ENCODE measurements around the gene MMP15. TPM values are rescaled to one million over a fixed set of nuclear protein-coding genes. Genes with fewer than 3 reads are reported as not detected.
A peak's percentile ranks its signal among the peaks of the same experiment; 100 is the strongest.
"Not testable (repeated sequence)": the region's sequence is repeated elsewhere in the genome, so short reads cannot be mapped to it uniquely, and the experiment has no call there.

Gene MMP15
- 2.4 TPM for polyA plus RNA-seq (2013, experiment 1 of 2; ENCODE audit: insufficient read length)
- polyA plus RNA-seq (2013, experiment 2 of 2; ENCODE audit: insufficient read length) = 1.6 TPM

- peak; percentile 61 for DNase-seq
These were observed at the start of gene MMP15 for GRCh38 chr16:58025351-58026138. Gene MMP15, plus strand, starts transcription at chr16:58025754. Its CDS starts 597 bp downstream, at chr16:58026351.

GRCh38 chr16:57976331-57976796 lies 49.2 kb upstream of the MMP15 start:
- no peak for DNase-seq

- no peak for DNase-seq
These were observed 48.0 kb upstream of the MMP15 start for GRCh38 chr16:57977418-57978069.

GRCh38 chr16:57978070-57978465 lies 47.5 kb upstream of the MMP15 start:
- not testable (repeated sequence) for DNase-seq

GRCh38 chr16:57979006-57979585 lies 46.5 kb upstream of the MMP15 start:
- no peak for DNase-seq

- no peak for DNase-seq
These were observed 43.9 kb upstream of the MMP15 start for GRCh38 chr16:57981636-57982035.

GRCh38 chr16:57982385-57982784 lies 43.2 kb upstream of the MMP15 start:
- no peak for DNase-seq

- DNase-seq = peak; percentile 75
These were observed 40.9 kb upstream of the MMP15 start for GRCh38 chr16:57984443-57985203.

GRCh38 chr16:57985204-57986181 lies 40.1 kb upstream of the MMP15 start:
- no peak for DNase-seq

GRCh38 chr16:57986196-57986595 lies 39.4 kb upstream of the MMP15 start:
- no peak for DNase-seq

GRCh38 chr16:57987441-57988177 lies 37.9 kb upstream of the MMP15 start:
- no peak for DNase-seq

- DNase-seq = no peak
These were observed 36.6 kb upstream of the MMP15 start for GRCh38 chr16:57988929-57989328.

- no peak for DNase-seq
These were observed 33.9 kb upstream of the MMP15 start for GRCh38 chr16:57991551-57992059.

- no peak for DNase-seq
These were observed 33.5 kb upstream of the MMP15 start for GRCh38 chr16:57992084-57992483.

GRCh38 chr16:57993438-57993837 lies 32.1 kb upstream of the MMP15 start:
- DNase-seq = no peak

GRCh38 chr16:57993897-57994296 lies 31.7 kb upstream of the MMP15 start:
- no peak for DNase-seq

- no peak for DNase-seq
These were observed 31.2 kb upstream of the MMP15 start for GRCh38 chr16:57994361-57994760.

- peak; percentile 53 for DNase-seq
These were observed 30.8 kb upstream of the MMP15 start for GRCh38 chr16:57994778-57995177.

GRCh38 chr16:57995721-57996405 lies 29.7 kb upstream of the MMP15 start:
- DNase-seq = no peak
